Neural progenitor cell (in vitro differentiated cells): Measurements from ENCODE around the gene DOCK3.

Source experiments
- CTCF ChIP-seq: fragments of 200-600 bp; sonication (generic); IDR thresholded peaks from 2 replicates; pipeline ENCODE4 v1.5.1; 2017; ENCODE audit warnings: antibody characterized with exemption, mild to moderate bottlenecking
- EZH2 ChIP-seq: fragments of 200-600 bp; sonication (generic); IDR thresholded peaks from 2 replicates; pipeline ENCODE4 v1.6.1; 2017; ENCODE audit warnings: antibody characterized with exemption, mild to moderate bottlenecking, moderate library complexity
- EZH2phosphoT487 ChIP-seq: fragments of 200-600 bp; sonication (generic); IDR thresholded peaks from 2 replicates; pipeline ENCODE4 v1.6.1; 2017; ENCODE audit warnings: antibody characterized with exemption

GRCh38 chr3:51216291-51216690 is 541.6 kb downstream of the DOCK3 start:
- TF ChIP-seq CTCF (no peak), EZH2 (no peak), EZH2phosphoT487 (no peak)
